Activated CD4-positive, alpha-beta T cell treated with anti-CD3 and anti-CD28 coated beads for 36 hours (primary cell): Measurements from ENCODE around the gene AKR1B1. TPM values are rescaled to one million over a fixed set of nuclear protein-coding genes. Genes with fewer than 3 reads are reported as not detected.

Experiments
- ATAC-seq: fragments of 200-7000 bp; cut with Tn5 transposase; one replicate; pipeline ENCODE4 v1.10.0; 2021; ENCODE audit warnings: mild to moderate bottlenecking, moderate library complexity
- CTCF ChIA-PET: fragments of 350-600 bp; sonication (Branson Sonifier 250); formaldehyde crosslinking; loops from one replicate; lab custom pipeline; 2021; ENCODE audit warnings: antibody characterized with exemption; lab: Charles Lee
- POLR2A ChIA-PET: fragments of 350-600 bp; sonication (Branson Sonifier 250); formaldehyde crosslinking; loops from one replicate; lab custom pipeline; 2021; ENCODE audit warnings: antibody characterized with exemption, inconsistent platforms; lab: Charles Lee
- DNase-seq: peaks from one replicate; pipeline ENCODE4 v3.0.0-alpha.2; 2020
- H3K27ac Mint-ChIP-seq: one replicate; pipeline ENCODE4 v1.8.0; 2021; ENCODE audit warnings: mixed read lengths
- H3K27me3 Mint-ChIP-seq: one replicate; pipeline ENCODE4 v1.8.0; 2021; ENCODE audit warnings: mixed read lengths
- H3K36me3 Mint-ChIP-seq: one replicate; pipeline ENCODE4 v1.8.0; 2021; ENCODE audit warnings: low read depth, mixed read lengths
- H3K4me1 Mint-ChIP-seq: one replicate; pipeline ENCODE4 v1.8.0; 2021; ENCODE audit warnings: mixed read lengths
- H3K4me3 Mint-ChIP-seq: one replicate; pipeline ENCODE4 v1.8.0; 2021; ENCODE audit warnings: mild to moderate bottlenecking, moderate library complexity, mixed read lengths
- H3K9me3 Mint-ChIP-seq: one replicate; pipeline ENCODE4 v1.8.0; 2021; ENCODE audit warnings: low read depth, mixed read lengths
- intact Hi-C, 2 experiments: fragments of 100-400 bp; cut with DNase I in 1 of 2; cut with micrococcal nuclease in 1 of 2; formaldehyde crosslinking; loops; one replicate each; pipeline versions ENCODE4 v1.14.2 to v1.15.1; 2022 to 2024; cut with DNase I, micrococcal nuclease
- total RNA-seq, 2 experiments: library from RNA; stranded (reverse); gene quantifications; one replicate each; pipeline ENCODE4 v1.2.3, GENCODE V29; 2021

AKR1B1 gene
- total RNA-seq, 2 experiments from 2014 or later, result 88.1 to 120 TPM

DNA sequence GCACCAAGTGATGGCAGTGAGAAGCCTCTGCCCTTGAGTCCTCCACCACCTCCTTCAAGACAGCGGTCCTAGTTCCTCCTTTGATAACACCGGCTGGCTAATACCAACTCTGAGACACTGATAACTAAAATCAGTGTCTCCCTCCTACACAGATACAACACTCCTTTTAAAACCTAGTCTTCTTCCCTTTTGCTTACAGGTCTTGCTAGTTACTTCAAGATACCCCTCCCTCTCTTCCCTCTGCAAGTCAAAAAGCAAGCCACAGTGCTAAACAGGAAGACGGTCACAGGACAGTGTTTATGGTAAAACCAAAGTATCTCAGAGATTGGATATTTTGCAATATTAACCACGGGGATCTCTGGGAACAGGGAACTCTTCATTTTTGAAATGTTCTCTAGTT lies 4.6 kb downstream of the AKR1B1 start:
- no peak for DNase-seq
- Mint-ChIP-seq H3K27me3 (no peaks in the 10 kb centered on the region), H3K36me3 (peaks cover 30% of the 10 kb centered on the region), H3K4me1 (peaks cover 44% of the 10 kb centered on the region), H3K4me3 (peak overlapping the region; percentile 9), H3K9me3 (no peaks in the 10 kb centered on the region), H3K27ac (peak overlapping the region; percentile 8)
- POLR2A ChIA-PET, result no interaction called here
- no peak for ATAC-seq
- intact Hi-C loops, result no loop called here
- CTCF ChIA-PET, result interaction anchor here (3.0 kb wide), 1 partner anchor 60 kb away, joined by 13 read pairs; no protein-coding TSS in a partner anchor

DNA sequence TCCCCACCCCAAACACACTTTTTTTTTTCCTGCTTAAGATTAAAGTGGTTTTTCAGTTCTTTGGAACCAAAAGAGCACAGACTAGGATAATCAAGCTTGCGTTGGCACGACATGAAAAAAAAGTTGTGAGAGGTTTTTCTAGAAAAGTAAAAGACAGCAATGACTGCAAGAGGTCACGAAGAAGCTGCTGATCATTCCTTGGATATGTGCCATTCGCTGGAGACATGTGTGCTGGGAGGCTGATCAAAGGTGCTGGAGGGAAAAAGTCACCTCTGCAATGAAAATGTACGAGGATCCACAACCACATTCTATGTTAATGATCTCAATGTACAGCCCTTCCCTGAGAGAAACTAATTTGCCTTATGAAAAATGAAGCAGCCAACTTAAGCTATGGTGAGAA lies 5.4 kb downstream of the AKR1B1 start:
- H3K4me3 Mint-ChIP-seq, result no peak overlapping the region
- peaks cover 43% of the 10 kb centered on the region for H3K4me1 Mint-ChIP-seq
- H3K27me3 Mint-ChIP-seq, result no peaks in the 10 kb centered on the region
- ChIA-PET POLR2A (interaction anchor here (0.6 to 1.1 kb wide), 3 partner anchors 11 to 1367 kb away, joined by 3 to 4 read pairs (median 4); no protein-coding TSS in a partner anchor), CTCF (interaction anchor here (0.6 to 3.0 kb wide), 5 partner anchors 22 to 502 kb away, joined by 3 to 13 read pairs (median 5); no protein-coding TSS in a partner anchor)
- ATAC-seq, result no peak
- H3K27ac Mint-ChIP-seq, result no peak overlapping the region
- DNase-seq, result no peak
- H3K9me3 Mint-ChIP-seq, result no peaks in the 10 kb centered on the region
- intact Hi-C loops, result no loop called here
- peaks cover 35% of the 10 kb centered on the region for H3K36me3 Mint-ChIP-seq

DNA sequence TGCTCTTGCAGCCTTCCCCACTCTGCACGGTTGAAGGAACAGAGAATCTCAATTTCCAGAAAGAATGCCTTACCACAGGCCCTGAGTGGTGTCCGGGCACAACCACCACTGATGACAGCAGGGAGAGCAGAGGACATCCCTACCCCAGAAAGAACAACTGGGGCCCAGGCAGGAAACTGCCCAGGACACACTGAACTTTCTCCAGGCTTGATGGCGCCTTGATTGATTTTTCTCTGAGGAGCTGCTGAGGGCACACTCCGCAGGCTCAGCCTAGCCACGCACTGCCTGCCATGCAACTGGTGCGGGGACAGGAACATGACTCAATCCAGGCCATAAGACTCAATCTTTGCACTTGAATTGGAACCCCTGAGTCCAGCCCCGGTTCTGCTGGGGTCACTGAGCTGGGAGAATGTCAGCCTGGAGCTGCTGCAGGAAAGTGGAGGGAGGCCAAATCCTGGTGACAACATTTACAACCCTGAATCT lies 5.9 kb downstream of the AKR1B1 start:
- no peaks in the 10 kb centered on the region for H3K27me3 Mint-ChIP-seq
- H3K27ac Mint-ChIP-seq, result no peak overlapping the region
- no peak overlapping the region for H3K4me3 Mint-ChIP-seq
- no peaks in the 10 kb centered on the region for H3K9me3 Mint-ChIP-seq
- peaks cover 40% of the 10 kb centered on the region for H3K4me1 Mint-ChIP-seq
- DNase-seq (no peak), ATAC-seq (no peak)
- peaks cover 35% of the 10 kb centered on the region for H3K36me3 Mint-ChIP-seq
- POLR2A ChIA-PET, result interaction anchor here (0.6 to 1.1 kb wide), 3 partner anchors 11 to 1366 kb away, joined by 3 to 4 read pairs (median 4); no protein-coding TSS in a partner anchor
- intact Hi-C loops, result no loop called here
- CTCF ChIA-PET, result interaction anchor here (0.6 to 3.0 kb wide), 5 partner anchors 21 to 502 kb away, joined by 3 to 13 read pairs (median 5); no protein-coding TSS in a partner anchor

DNA sequence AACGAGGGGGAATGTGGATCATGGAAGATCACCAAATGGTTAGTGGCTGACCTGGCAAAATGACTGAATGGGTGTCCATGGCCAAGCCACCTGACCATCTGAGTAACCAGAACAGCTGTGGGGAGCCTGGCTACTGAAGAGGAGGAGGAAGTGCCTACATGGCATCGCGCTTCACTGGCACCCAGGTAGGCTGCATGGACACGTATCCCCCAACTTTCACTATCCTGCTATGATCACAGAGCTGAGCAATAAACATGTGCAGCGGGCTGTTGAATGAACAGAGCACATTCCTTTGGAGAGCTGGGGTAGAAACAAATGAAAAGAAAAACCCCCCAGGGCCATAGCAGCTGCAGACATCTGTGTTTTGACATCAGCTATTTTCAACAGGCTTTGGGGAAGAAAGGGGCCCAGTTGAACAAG lies 6.5 kb downstream of the AKR1B1 start:
- H3K4me1 Mint-ChIP-seq, result peaks cover 34% of the 10 kb centered on the region
- no peaks in the 10 kb centered on the region for H3K9me3 Mint-ChIP-seq
- no peaks in the 10 kb centered on the region for H3K27me3 Mint-ChIP-seq
- CTCF ChIA-PET, result interaction anchor here (1.3 to 1.6 kb wide), 2 partner anchors 21 to 95 kb away, joined by 5 to 6 read pairs; no protein-coding TSS in a partner anchor
- no peak overlapping the region for H3K4me3 Mint-ChIP-seq
- DNase-seq, result no peak
- intact Hi-C loops, result no loop called here
- H3K27ac Mint-ChIP-seq, result no peak overlapping the region
- ATAC-seq, result no peak
- POLR2A ChIA-PET, result interaction anchor here (1.1 kb wide), 1 partner anchor 12 kb away, joined by 3 read pairs; no protein-coding TSS in a partner anchor
- H3K36me3 Mint-ChIP-seq, result peaks cover 35% of the 10 kb centered on the region

DNA sequence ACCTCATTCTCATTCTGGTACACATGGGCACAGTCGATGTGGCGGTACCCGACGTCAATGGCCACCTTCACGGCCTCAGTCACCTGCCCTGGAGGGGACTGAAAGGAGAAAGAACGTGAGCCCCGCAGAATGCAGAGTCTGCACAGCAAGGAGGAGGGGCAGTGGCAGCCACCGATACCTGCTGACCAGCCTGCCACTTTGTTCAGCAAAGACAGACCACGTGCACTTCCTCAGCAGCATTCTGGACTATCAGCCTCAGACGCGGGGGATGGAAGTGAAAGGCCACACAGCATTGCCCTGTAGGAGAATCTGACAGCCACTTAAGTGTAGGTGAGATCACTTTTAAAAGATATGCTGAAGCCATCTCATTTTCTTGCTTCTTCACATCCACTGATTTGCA lies 7.2 kb downstream of the AKR1B1 start:
- ATAC-seq, result no peak
- Mint-ChIP-seq H3K27ac (no peak overlapping the region), H3K27me3 (no peaks in the 10 kb centered on the region), H3K9me3 (no peaks in the 10 kb centered on the region), H3K4me3 (no peak overlapping the region), H3K4me1 (peaks cover 31% of the 10 kb centered on the region), H3K36me3 (peaks cover 36% of the 10 kb centered on the region)
- intact Hi-C loops, result no loop called here
- ChIA-PET POLR2A (no interaction called here), CTCF (interaction anchor here (0.7 to 1.1 kb wide), 2 partner anchors 29 to 63 kb away, joined by 3 to 4 read pairs; no protein-coding TSS in a partner anchor)
- DNase-seq, result no peak

DNA sequence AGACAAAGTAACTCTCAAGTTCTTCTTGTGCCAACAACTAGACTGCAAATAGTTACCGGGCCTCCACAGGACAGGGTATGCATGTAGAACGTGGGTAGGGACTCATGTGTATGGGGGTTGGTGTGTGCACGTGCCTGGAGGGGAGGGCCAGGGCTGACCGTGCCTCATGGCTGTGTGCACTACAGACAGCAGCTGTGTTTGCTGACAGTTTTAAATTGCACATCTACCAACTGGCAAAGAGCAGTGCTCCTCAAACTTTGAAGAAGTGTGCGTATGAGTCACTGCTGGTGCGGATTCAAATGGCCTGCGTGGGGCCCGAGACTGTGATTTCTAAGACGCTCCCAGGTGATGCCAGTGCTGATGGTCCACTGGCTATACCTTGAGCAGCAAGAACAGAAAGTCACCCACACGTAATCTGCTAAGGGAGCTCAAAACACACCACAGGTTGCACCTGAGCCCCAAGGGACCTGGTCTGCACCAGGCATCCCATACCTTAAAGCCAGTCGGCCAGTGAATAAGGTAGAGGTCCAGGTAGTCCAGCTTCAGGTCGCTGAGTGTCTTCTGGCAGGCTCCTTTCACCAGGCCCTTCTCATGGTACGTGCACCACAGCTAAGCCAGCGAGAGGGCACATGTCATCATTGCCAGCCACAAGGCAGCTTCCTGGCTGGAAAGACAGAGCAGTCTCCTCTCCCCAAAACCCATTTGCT lies 8.5 kb downstream of the AKR1B1 start:
- CTCF ChIA-PET, result interaction anchor here (1.1 kb wide), 1 partner anchor 64 kb away, joined by 4 read pairs; no protein-coding TSS in a partner anchor
- intact Hi-C loops, result no loop called here
- peaks cover 20% of the 10 kb centered on the region for H3K4me1 Mint-ChIP-seq
- ATAC-seq, result no peak
- POLR2A ChIA-PET, result no interaction called here
- no peaks in the 10 kb centered on the region for H3K27me3 Mint-ChIP-seq
- no peak overlapping the region for H3K4me3 Mint-ChIP-seq
- H3K27ac Mint-ChIP-seq, result no peak overlapping the region
- peaks cover 32% of the 10 kb centered on the region for H3K36me3 Mint-ChIP-seq
- DNase-seq, result no peak
- H3K9me3 Mint-ChIP-seq, result no peaks in the 10 kb centered on the region

DNA sequence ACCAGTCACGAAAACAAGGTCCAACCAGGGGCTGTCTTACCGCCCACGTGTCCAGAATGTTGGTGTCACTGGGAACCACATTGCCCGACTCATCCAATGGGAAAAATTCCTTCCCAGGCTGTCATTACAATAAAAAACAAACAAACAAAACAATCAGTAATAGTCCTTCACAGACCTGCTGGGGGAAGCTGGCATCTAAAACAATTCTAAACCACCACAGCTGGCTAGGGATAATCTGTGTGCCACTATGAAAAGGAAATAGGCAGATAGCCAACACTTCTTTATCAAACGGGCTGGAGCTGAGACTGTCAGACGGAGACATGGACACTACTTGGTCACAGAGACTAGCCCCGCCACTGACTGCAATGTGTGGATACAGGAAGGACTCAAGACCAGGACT lies 9.2 kb downstream of the AKR1B1 start:
- ChIA-PET CTCF (interaction anchor here (1.2 kb wide), 1 partner anchor 153 kb away, joined by 3 read pairs; no protein-coding TSS in a partner anchor), POLR2A (no interaction called here)
- Mint-ChIP-seq H3K4me1 (peaks cover 13% of the 10 kb centered on the region), H3K27ac (no peak overlapping the region), H3K27me3 (no peaks in the 10 kb centered on the region), H3K9me3 (no peaks in the 10 kb centered on the region), H3K36me3 (peaks cover 40% of the 10 kb centered on the region), H3K4me3 (no peak overlapping the region)
- ATAC-seq (no peak), DNase-seq (no peak)
- intact Hi-C loops, result no loop called here

DNA sequence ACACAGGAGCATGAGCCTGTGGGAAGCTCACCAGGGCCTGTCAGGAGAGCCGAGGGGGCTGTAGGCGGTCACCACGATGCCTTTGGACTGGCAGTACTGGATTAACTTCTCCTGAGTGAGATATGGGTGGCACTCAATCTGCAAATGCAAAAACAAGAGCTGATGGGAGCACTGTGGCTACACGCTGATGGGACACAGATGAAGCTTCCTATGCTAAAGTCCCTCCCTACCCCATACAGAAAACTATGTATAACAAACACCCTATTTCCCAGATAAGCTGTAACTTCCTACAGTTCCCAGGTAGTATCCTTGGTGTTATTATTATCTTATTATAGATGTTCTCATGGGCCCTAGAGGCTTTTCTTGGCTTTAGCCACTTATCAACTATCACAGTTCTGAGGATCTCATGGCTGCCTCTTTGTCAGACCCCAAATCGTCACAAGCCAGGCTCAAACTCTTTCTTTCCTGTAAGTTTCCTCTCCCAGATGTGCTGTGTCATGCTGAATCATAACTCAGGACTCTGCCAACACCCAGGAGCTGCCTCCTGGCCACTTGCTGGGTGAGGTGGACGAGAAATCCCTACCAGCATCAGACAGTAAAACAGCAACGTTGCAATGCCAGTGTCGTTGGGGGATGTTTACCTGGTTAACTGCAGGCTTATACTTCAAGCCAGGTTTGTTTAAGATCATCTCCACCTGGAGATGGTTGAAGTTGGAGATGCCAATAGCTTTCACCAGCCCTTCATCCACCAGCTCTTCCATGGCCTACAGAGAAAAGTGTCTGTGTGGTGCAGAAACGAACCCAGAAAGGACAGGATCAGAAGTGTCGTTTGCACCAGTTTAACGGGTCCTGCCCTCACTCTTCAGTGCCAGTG lies 10.3 kb downstream of the AKR1B1 start:
- ChIA-PET CTCF (interaction anchor here (0.7 to 1.5 kb wide), 3 partner anchors 8 to 154 kb away, joined by 3 to 6 read pairs (median 3); no protein-coding TSS in a partner anchor), POLR2A (no interaction called here)
- intact Hi-C loops, result no loop called here

DNA sequence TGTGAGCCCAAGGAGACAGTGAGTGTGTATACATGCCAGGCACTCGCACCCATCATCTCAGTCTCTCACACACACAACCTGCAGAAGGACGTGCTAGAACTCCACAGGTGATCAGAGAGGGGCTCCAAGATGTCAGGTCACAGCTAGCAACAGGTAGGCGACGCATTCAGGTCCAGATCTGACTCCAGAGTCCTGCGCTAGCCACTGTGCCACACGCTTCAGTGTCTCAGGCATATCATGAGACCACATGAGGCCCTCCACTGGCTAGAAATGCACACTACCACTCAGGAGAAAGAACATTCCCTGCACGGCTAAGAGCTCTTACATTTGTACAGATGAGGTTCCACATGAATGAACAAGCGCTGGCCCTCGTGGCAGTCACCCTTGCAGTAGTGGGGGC lies 11.5 kb downstream of the AKR1B1 start:
- Mint-ChIP-seq H3K27ac (no peak overlapping the region), H3K36me3 (peaks cover 57% of the 10 kb centered on the region), H3K4me3 (no peak overlapping the region), H3K4me1 (no peaks in the 10 kb centered on the region), H3K27me3 (no peaks in the 10 kb centered on the region), H3K9me3 (no peaks in the 10 kb centered on the region)
- no peak for DNase-seq
- POLR2A ChIA-PET, result no interaction called here
- CTCF ChIA-PET, result interaction anchor here (1.5 to 2.4 kb wide), 2 partner anchors 11 to 67 kb away, joined by 6 to 9 read pairs; partner anchors contain the start of gene AKR1B1
- intact Hi-C loops, result no loop called here
- no peak for ATAC-seq

More for the DNA sequence above, 10.3 kb downstream of the AKR1B1 start:
- ATAC-seq, result no peak
- no peak for DNase-seq
- no peaks in the 10 kb centered on the region for H3K27me3 Mint-ChIP-seq
- no peaks in the 10 kb centered on the region for H3K9me3 Mint-ChIP-seq
- no peak overlapping the region for H3K4me3 Mint-ChIP-seq
- H3K27ac Mint-ChIP-seq, result no peak overlapping the region
- peaks cover 48% of the 10 kb centered on the region for H3K36me3 Mint-ChIP-seq
- peaks cover 2% of the 10 kb centered on the region for H3K4me1 Mint-ChIP-seq

DNA sequence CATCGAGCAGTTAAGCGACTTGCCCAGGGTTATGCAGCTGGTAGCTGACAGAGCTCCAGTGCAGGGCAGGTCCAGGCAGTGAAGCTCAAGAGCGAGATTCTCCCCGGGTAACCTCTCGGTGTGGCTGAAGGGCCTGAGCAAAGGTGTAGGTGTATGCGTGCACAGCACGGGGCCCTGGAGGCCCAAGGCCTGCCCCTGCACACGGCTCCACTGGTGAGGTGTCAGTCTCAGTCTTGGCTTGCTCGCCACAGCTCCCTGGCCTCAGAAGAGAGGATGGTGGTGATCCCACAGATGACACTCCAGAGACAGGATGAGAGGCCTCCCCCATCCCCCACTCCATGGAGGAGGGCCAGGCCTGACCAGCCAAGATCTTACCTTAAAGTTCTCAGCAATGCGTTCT lies 12.0 kb downstream of the AKR1B1 start:
- ATAC-seq, result no peak
- intact Hi-C loops, result no loop called here
- no peak overlapping the region for H3K4me3 Mint-ChIP-seq
- H3K27me3 Mint-ChIP-seq, result no peaks in the 10 kb centered on the region
- CTCF ChIA-PET, result interaction anchor here (0.7 to 2.4 kb wide), 3 partner anchors 12 to 70 kb away, joined by 3 to 9 read pairs (median 4); partner anchors contain the start of gene AKR1B1
- no peaks in the 10 kb centered on the region for H3K9me3 Mint-ChIP-seq
- POLR2A ChIA-PET, result no interaction called here
- H3K27ac Mint-ChIP-seq, result no peak overlapping the region
- H3K4me1 Mint-ChIP-seq, result no peaks in the 10 kb centered on the region
- H3K36me3 Mint-ChIP-seq, result peaks cover 60% of the 10 kb centered on the region
- DNase-seq, result no peak

DNA sequence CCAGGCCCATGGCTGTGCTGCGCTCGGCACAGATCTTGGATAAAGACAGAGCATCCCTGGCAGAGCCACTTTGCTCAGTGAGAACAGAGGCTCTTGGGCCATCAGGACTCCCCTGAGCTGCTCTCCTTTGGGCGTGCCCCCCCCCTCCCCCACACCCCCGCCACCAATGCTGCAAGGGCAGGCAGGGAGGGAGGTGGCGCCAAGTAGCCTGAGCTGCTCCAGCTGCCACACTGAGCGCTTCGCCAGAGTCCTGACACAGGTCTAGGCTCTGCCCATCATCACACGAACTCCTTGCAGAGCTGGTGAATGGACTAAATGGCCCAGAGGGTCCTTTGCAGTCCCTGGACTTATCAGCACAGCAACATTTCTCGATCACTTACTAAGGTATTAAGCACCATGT lies 12.5 kb downstream of the AKR1B1 start:
- Mint-ChIP-seq H3K27me3 (no peaks in the 10 kb centered on the region), H3K9me3 (no peaks in the 10 kb centered on the region), H3K27ac (no peak overlapping the region), H3K4me3 (no peak overlapping the region), H3K36me3 (peaks cover 60% of the 10 kb centered on the region), H3K4me1 (no peaks in the 10 kb centered on the region)
- ATAC-seq, result no peak
- intact Hi-C loops, result no loop called here
- no peak for DNase-seq
- ChIA-PET CTCF (interaction anchor here (0.7 to 2.4 kb wide), 3 partner anchors 12 to 70 kb away, joined by 3 to 9 read pairs (median 4); partner anchors contain the start of gene AKR1B1), POLR2A (no interaction called here)
